HG03060 (cell line): ENCODE data around the gene LMTK3.
A peak's percentile ranks its signal among the peaks of the same experiment; 100 is the strongest.

Experiments
- ATAC-seq: cut with Tn5 transposase; IDR thresholded peaks from one replicate; pipeline ENCODE4 v1.9.1; 2021; ENCODE audit warnings: low read depth, moderate number of reproducible peaks; ENCODE audit not compliant: unreplicated experiment

LMTK3 gene

DNA sequence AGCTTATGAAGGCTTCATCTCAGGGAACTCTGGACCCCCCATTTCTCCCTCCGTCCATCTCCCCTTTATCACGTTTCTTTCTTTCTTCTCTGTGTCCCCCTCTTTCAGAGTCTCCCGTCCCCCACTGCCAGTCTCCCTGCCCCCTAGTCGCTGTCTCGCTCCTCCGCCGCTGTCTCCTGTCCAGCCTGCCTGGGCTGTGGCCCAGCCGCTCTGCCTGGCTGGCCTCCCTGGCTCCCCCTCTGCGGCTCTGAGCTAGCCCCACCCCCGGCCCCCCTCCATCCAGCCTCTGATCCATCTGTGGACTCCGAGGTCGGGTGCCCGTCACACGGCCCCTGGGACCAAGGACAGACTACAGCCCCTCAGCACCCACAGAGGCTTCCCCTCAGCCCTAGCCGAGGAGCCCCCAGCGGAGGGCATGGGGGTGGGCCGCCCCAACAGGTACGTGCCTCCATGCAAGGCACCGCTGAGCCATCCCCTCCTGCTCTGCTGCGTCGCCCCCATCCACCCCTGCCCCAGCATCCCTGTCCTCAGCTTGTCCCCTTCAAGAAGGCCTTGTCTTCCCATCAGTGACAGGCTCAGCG lies 57.4 kb downstream of the LMTK3 start:
- ATAC-seq = no peak

DNA sequence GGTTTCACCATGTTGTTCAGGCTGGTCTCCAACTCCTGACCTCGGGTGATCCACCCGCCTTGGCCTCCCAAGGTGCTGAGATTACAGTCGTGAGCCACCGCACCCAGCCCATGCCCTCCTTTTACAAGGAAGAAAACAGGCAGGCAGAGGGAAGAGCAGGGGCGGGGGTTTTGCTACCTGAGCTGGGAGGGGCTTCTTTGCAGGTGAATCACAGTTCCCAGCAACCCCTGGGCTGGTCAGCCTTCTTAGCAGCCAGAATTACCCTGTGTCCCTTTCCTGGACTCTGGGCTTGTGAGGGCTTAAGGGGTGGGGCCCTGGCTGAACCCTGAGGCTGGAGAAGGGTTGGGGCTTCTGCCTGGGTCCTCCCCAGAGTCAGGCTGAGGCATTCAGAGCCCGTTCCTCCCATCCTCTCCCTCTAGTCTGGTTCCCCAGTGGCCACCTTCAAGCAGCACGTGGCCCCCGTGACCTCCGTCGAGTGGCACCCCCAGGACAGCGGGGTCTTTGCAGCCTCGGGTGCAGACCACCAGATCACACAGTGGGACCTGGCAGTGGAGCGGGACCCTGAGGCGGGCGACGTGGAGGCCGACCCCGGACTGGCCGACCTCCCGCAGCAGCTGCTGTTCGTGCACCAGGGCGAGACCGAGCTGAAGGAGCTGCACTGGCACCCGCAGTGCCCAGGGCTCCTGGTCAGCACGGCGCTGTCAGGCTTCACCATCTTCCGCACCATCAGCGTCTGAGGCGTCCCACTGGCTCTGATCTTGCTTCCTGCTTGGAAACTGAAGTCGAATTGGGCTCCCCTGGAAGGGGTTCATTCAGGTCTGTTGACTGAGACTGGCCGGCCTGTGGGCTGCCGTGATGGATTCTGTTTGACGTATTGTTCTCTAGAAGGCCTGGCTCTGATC lies 59.1 kb downstream of the LMTK3 start:
- ATAC-seq = no peak

DNA sequence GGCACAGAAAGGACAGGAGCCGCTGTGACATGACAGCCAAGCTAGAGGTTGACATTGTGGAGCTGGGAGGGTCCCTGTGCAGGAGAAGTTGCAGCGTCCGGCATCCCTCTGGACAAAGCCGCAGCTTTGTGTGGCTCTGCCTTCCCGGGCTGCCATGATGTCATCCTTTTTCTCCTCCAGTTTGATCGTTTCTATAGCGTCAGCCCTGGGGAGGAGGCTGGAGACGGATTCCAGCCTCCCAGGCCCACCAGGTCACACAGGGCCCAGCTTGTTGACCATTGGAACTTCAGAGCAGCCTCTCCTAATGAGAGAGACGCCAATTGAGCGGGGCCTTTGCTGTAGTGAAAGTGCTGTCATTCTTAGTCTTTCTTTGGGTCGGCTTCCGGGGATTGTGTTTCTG lies 60.0 kb downstream of the LMTK3 start:
- ATAC-seq = no peak

DNA sequence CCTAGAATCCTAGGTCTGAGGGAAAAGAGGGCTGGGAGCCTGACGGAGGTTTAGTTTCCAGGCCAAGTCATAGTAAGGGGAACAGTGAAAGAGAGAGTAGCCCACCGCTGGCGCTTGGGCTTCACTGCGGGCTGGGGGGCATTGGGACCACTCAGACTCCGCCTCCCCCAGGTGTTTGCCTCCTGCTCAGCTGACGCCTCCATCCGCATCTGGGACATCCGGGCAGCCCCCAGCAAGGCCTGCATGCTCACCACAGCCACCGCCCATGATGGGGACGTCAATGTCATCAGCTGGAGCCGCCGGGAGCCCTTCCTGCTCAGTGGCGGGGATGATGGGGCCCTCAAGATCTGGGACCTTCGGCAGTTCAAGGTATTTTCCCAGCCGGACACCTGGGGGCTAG lies 60.8 kb downstream of the LMTK3 start:
- ATAC-seq = no peak

DNA sequence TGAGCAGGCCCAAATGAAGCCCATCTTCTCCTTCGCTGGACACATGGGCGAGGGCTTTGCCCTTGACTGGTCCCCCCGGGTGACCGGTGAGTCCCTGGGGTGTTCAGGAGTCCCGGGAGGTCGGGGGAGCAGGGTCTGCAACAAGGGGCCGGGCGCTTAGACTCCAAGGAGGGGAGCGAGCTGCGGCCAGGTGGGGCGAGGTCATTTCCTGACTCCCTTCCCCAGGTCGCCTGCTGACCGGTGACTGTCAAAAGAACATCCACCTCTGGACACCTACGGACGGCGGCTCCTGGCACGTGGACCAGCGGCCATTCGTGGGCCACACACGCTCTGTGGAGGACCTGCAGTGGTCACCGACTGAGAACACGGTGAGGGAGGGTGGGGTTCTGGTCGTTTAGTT lies 61.2 kb downstream of the LMTK3 start:
- no peak for ATAC-seq

DNA sequence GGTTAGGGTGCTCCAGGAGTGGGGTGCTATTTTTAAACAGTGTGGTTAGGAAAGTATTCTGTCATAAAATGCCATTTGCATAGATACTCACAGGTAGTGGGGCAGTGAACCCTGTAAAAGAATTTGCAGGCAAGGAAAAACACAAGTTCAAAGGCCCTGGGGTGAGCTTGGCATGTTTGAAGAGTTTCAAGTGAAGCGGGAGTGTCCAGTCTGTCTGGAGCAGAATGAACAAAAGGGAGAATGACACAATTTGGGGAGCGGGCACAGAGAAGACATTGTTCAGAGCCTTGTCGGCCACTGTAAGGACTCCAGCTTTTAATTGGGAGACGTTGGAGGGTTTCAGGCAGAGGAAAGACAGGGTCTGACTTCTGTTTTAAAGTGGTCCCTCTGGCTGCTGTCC lies 63.1 kb downstream of the LMTK3 start:
- no peak for ATAC-seq

DNA sequence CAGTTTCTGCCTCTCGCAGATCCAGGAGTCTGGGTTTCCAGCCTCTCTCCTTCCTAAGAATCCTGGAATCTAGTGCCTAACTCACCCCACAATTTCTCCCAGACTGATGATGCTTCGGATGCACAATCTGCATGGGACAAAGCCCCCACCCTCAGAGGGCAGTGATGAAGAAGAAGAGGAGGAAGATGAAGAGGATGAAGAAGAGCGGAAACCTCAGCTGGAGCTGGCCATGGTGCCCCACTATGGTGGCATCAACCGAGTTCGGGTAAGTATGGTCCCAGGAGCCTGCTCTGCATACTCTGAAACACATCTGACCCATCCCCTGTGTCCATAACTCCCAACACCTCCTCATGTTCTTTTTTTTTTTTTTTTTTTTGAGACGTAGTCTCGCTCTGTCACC lies 65.1 kb downstream of the LMTK3 start:
- no peak for ATAC-seq

DNA sequence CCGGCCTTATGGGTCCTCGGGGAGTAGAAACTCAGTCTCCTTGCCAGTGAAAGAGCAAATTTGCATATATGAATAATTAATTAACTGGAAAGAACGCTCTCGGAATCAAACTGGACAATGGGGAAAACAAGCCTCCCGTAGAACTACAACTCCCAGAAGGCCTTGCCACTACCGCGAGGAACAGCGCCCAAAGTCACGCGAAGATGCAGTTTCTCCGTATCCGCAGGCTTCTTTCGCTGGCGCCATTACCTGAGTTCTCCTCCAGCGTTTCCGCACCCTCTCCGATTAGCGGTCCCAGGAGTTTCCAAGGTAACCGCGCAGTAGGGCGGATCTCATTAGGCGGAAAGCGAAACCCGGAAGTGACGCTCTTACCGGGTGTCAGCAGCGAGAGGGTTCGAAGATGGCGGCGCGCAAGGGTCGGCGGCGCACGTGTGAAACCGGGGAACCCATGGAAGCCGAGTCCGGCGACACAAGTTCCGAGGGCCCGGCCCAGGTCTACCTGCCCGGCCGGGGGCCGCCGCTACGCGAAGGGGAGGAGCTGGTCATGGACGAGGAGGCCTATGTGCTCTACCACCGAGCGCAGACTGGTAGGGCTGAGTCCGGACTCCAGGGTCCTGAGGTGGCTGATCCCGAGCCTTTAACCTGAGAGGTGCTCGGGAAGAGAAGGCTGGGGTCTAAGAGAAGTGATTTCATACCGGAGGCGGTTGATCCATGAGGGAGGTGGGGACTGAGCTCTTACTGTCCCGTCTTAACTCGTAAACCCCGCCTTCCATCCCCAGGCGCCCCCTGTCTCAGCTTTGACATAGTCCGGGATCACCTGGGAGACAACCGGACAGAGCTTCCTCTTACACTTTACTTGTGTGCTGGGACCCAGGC lies 65.8 kb downstream of the LMTK3 start, which contains the start of gene GRWD1:
GRWD1 (plus strand) TSS at position 378 of the 876 bp plus-strand sequence; CDS start at position 401, 23 bp downstream.
- peak; percentile 88 for ATAC-seq

DNA sequence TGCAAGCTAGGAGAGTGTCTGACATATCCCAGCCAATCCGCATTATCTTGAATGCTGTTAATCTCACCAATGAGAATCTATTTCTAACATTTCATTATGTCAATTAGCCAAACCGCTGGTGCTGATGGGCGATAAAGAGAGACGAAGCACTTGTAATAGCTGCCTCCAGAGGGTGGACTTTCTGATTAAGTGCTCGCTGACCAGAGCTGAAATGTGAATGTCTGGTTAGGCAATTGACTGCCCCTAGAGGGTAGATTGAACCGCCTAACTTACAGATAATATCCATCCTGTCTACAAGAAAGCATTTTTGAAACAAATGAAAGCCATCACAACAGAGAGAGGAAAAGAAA lies 66.4 kb downstream of the LMTK3 start:
- no peak for ATAC-seq

DNA sequence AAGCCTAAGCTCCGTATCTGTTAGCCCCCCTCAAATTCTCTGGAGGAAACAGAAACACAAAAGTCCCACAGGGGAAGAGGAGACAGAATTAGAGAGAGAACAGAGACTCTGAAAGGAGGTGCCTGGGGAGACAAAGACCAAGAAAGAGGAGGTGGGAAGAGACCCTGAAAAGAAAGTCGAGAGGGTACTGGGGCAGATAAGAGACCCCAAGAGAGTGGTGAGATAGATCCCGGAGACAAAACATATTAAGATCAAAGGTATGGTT lies 66.8 kb downstream of the LMTK3 start:
- ATAC-seq = no peak

DNA sequence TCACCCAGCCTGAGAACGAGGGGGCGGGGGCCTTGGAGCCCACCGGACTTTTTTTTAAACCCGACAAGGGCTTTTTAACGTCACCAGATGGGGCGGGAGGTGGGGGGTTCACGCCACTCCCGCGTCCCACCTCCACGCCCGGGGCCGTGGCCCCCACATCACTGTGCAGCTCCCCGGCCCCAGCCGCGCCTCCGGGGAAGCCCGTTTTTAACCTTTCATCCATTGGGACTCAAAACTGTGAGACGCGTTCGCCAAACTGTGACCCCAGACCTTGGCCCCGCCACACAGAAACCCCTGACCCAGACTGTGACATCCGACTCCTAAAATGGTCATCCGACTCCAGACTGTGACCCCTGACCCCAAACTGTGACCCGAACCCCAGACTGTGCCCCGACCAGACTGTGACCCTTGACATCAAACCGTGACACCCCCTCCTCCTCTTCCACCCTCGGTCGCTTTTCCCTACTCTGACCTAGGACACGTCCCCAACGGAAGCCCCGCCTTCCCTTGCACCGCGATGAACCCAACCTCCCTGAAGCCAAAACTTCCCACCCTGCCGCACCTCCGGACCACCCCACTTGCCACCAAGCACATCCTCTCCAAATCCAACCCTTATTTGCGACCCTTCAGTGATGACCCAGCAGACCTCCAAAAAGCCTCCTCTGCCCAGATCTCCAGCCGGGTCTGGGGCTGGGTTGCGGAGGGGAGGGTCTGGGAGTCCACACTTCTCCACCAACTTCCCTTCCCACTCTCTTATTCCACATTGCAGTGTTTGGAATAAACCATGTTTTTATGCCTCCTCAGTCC lies 67.3 kb downstream of the LMTK3 start:
- ATAC-seq = no peak

DNA sequence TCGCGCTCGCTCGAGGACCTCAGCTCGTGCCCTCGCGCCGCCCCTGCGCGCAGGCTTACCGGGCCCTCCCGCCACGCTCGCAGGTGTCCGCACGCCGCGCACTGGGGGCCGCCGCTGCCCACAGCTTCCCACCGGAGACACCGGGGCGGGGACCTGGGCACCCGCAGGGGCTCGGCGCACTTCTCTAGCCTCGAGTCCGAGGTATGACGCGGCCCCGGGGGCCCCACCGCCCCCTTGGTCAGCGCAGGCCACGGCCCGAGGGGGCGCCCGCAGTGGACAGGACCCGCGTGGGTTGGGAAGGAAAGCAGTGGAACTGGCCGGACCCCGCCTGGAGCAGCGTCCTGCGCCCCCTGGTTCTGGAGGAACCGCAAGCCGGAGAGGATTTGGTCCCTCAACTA lies 67.9 kb downstream of the LMTK3 start:
- ATAC-seq = no peak

DNA sequence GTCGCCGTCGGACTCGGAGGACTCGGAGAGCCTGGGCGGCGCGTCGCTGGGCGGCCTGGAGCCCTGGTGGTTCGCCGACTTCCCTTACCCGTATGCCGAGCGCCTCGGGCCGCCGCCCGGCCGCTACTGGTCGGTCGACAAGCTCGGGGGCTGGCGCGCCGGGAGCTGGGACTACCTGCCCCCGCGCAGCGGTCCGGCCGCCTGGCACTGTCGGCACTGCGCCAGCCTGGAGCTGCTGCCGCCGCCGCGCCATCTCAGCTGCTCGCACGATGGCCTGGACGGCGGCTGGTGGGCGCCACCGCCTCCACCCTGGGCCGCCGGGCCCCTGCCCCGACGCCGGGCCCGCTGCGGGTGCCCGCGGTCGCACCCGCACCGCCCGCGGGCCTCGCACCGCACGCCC lies 68.4 kb downstream of the LMTK3 start:
- no peak for ATAC-seq

DNA sequence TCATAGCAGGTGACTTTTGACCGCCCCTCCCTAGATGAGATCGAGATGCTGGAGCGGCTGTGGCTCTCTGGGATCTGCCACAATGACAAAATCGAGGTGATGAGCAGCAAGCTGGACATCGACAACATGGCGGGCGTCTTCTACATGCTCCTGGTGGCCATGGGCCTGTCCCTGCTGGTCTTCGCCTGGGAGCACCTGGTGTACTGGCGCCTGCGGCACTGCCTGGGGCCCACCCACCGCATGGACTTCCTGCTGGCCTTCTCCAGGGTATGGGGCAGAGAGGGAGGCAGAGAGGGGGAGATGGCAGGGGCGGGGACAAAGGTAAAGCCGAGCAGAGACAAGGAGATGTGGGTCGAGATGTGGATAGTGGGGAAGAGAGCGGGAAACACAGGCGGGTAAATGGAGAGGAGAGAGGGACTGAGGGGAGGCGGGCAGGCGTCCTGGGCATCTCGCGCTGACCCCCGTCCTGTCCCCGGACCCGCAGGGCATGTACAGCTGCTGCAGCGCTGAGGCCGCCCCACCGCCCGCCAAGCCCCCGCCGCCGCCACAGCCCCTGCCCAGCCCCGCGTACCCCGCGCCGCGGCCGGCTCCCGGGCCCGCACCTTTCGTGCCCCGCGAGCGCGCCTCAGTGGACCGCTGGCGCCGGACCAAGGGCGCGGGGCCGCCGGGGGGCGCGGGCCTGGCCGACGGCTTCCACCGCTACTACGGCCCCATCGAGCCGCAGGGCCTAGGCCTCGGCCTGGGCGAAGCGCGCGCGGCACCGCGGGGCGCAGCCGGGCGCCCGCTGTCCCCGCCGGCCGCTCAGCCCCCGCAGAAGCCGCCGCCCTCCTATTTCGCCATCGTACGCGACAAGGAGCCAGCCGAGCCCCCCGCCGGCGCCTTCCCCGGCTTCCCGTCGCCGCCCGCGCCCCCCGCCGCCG lies 69.3 kb downstream of the LMTK3 start:
- ATAC-seq = no peak

DNA sequence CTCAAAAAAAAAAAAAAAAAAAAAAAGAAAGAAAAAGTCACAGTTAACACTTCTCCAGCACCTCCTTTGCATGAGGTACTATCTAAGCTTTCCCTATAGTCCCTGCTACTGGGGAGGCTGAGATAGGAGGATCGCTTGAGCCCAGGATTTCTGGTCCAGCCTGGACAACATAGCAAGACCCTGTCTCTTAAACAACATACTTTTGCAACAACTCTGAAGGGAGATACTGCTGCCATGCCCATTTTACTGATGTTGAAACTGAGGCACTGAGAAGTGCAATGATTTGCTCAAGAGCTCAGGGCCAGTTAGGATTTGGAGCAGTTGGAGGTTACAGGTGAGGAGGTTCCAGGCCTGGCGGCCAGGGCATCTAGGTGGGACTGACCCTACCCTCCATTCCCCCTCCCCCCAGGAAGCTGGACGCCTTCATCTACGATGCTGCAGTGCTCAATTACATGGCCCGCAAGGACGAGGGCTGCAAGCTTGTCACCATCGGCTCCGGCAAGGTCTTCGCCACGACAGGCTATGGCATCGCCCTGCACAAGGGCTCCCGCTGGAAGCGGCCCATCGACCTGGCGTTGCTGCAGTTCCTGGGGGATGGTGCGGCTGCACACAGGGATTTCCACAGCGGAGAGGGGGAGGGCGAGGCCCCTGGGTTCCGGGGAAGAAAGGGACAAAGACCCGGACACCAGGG lies 70.1 kb downstream of the LMTK3 start:
- no peak for ATAC-seq

DNA sequence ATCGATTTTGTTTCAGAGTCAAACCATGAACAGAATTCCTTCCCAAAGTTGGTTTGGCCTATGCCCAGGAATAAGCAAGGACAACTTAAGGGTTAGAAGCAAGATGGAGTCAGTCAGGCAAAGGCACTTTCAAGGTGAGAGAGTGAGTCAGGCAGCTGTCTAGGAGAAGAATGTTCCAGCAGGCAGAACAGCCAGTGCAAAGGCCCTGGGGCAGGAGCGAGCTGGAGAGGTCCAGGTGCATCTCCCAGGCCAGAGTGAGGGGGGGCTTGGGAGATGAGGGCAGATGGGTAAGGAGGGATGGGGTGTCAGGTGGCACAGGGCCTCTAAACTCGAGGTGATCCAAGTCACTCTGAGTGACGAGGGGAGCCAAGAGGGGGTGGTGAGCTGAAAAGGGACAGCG lies 75.0 kb downstream of the LMTK3 start:
- ATAC-seq = no peak
